Progenitor cell of endocrine pancreas (in vitro differentiated cells): ENCODE data around the gene CLCF1. TPM values are rescaled to one million over a fixed set of nuclear protein-coding genes. Genes with fewer than 3 reads are reported as not detected.

Experiments used
- DNase-seq: peaks from one replicate; pipeline ENCODE4 v3.0.0; 2021; ENCODE audit warnings: low spot score; ENCODE audit not compliant: unreplicated experiment
- H3K27ac Mint-ChIP-seq: 2 replicates; pipeline ENCODE4 v1.8.0; 2021; ENCODE audit warnings: mild to moderate bottlenecking, moderate library complexity, mixed read lengths
- H3K27me3 Mint-ChIP-seq: 2 replicates; pipeline ENCODE4 v1.8.0; 2021; ENCODE audit warnings: mixed read lengths
- H3K36me3 Mint-ChIP-seq: 2 replicates; pipeline ENCODE4 v1.8.0; 2022; ENCODE audit warnings: mixed read lengths; ENCODE audit not compliant: insufficient read depth
- H3K4me1 Mint-ChIP-seq: 2 replicates; pipeline ENCODE4 v1.8.0; 2021; ENCODE audit warnings: low read depth, mixed read lengths
- H3K4me3 Mint-ChIP-seq: 2 replicates; pipeline ENCODE4 v1.8.0; 2021; ENCODE audit warnings: low read depth, mild to moderate bottlenecking, moderate library complexity, mixed read lengths
- H3K9me3 Mint-ChIP-seq: 2 replicates; pipeline ENCODE4 v1.8.0; 2021; ENCODE audit warnings: low read depth, mixed read lengths
- total RNA-seq: library from RNA; stranded (reverse); gene quantifications from 2 replicates; pipeline ENCODE4 v1.2.1, GENCODE V29; 2021
- TF ChIP-seq, protein P1 (sequence below): fragments of 200-600 bp; sonication (generic); IDR thresholded peaks from one replicate; pipeline ENCODE4 v1.5.0; 2021; ENCODE audit warnings: antibody characterized with exemption, mild to moderate bottlenecking; ENCODE audit not compliant: unreplicated experiment

CLCF1 gene
- total RNA-seq, 1 donor from 2014 or later: 6.9 TPM

- peak overlapping the region; percentile 75 for H3K4me3 Mint-ChIP-seq
- H3K4me1 Mint-ChIP-seq: peaks cover 32% of the 10 kb centered on the region
- H3K9me3 Mint-ChIP-seq: no peaks in the 10 kb centered on the region
- H3K36me3 Mint-ChIP-seq: no peaks in the 10 kb centered on the region
- H3K27me3 Mint-ChIP-seq: peaks cover 12% of the 10 kb centered on the region
- TF ChIP-seq, protein P1, sequence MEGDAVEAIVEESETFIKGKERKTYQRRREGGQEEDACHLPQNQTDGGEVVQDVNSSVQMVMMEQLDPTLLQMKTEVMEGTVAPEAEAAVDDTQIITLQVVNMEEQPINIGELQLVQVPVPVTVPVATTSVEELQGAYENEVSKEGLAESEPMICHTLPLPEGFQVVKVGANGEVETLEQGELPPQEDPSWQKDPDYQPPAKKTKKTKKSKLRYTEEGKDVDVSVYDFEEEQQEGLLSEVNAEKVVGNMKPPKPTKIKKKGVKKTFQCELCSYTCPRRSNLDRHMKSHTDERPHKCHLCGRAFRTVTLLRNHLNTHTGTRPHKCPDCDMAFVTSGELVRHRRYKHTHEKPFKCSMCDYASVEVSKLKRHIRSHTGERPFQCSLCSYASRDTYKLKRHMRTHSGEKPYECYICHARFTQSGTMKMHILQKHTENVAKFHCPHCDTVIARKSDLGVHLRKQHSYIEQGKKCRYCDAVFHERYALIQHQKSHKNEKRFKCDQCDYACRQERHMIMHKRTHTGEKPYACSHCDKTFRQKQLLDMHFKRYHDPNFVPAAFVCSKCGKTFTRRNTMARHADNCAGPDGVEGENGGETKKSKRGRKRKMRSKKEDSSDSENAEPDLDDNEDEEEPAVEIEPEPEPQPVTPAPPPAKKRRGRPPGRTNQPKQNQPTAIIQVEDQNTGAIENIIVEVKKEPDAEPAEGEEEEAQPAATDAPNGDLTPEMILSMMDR: no peak
- H3K27ac Mint-ChIP-seq: peak overlapping the region; percentile 82
- no peak for DNase-seq
These were observed 1.5 kb downstream of the CLCF1 start for GRCh38 chr11:67371911-67372320.

DNA sequence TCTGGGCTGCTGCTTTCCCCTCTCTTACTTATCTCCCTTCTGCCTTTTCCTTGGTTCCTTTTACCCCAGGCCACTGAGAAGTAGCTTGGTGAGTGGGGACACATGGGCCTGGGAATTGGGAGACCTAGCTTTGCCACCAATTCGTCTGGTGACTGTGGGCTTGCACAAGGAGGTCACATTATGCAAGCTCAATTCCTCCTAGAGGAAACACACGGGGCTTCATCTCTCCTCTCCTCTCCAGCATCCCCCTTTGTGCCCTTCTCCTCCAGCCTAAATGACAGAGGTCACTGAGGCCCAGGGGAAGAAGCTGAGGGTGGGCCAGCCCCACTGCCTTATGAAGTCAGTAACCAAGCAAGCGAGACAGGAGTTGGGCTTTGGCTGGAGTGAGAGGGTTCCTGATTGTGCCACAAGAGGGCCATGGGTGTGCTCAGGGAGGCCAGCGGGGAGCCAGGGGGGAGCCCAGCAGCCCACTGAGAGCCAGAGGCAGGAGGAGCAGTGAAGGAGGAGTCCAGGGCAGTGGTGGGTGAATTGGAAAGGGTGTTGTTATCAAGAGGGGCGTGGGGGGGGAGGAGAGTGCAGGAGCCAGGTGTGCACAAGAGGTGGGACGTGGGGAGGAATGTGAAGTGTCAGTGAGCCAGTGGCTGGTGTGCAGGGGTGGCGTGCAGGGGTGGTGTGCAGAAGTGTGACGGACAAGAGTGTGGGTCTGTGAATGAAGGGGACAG is 2.0 kb downstream of the CLCF1 start:
- H3K27me3 Mint-ChIP-seq: peaks cover 6% of the 10 kb centered on the region
- H3K9me3 Mint-ChIP-seq: no peaks in the 10 kb centered on the region
- peak overlapping the region; percentile 82 for H3K27ac Mint-ChIP-seq
- H3K4me3 Mint-ChIP-seq: peak overlapping the region; percentile 75
- no peaks in the 10 kb centered on the region for H3K36me3 Mint-ChIP-seq
- H3K4me1 Mint-ChIP-seq: peaks cover 32% of the 10 kb centered on the region
- TF ChIP-seq, protein P1: peak; percentile 55
- DNase-seq: no peak

GRCh38 chr11:67370351-67371076 is 2.9 kb downstream of the CLCF1 start:
- TF ChIP-seq, protein P1: no peak
- no peak for DNase-seq
- H3K9me3 Mint-ChIP-seq: no peaks in the 10 kb centered on the region
- peaks cover 32% of the 10 kb centered on the region for H3K4me1 Mint-ChIP-seq
- H3K4me3 Mint-ChIP-seq: no peak overlapping the region
- H3K27ac Mint-ChIP-seq: no peak overlapping the region
- peaks cover 2% of the 10 kb centered on the region for H3K36me3 Mint-ChIP-seq
- H3K27me3 Mint-ChIP-seq: peaks cover 3% of the 10 kb centered on the region

DNA sequence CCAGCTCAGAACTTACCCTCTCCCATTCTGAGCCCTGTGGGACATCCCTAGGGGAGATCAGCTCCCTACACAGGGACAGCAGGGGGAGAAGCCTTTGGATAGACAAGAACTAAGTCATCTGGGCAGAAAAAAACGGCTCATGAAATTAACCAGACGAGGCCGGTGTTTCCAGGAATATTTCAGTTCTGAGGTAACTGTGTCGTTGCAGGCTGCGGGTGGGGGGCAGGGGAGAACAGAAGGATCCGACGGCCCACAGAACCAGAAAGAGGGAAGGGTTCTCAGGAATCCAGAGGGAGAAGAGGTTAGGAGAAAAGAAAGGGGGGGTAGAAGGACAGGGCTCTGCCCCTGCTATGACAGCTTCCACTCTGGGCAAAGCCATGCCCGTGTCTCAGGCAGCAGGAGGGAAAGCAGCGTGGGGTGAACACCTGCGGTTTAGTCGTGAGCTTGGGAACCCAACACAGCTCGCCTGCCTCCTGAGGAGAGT is 3.6 kb downstream of the CLCF1 start:
- TF ChIP-seq, protein P1: no peak
- no peaks in the 10 kb centered on the region for H3K9me3 Mint-ChIP-seq
- no peak overlapping the region for H3K4me3 Mint-ChIP-seq
- DNase-seq: no peak
- peaks cover 5% of the 10 kb centered on the region for H3K36me3 Mint-ChIP-seq
- H3K27ac Mint-ChIP-seq: no peak overlapping the region
- H3K4me1 Mint-ChIP-seq: peaks cover 29% of the 10 kb centered on the region
- peaks cover 3% of the 10 kb centered on the region for H3K27me3 Mint-ChIP-seq

- no peak overlapping the region for H3K4me3 Mint-ChIP-seq
- H3K27me3 Mint-ChIP-seq: peaks cover 2% of the 10 kb centered on the region
- no peaks in the 10 kb centered on the region for H3K9me3 Mint-ChIP-seq
- no peak for DNase-seq
- peaks cover 24% of the 10 kb centered on the region for H3K4me1 Mint-ChIP-seq
- TF ChIP-seq, protein P1: no peak
- no peak overlapping the region for H3K27ac Mint-ChIP-seq
- H3K36me3 Mint-ChIP-seq: peaks cover 7% of the 10 kb centered on the region
These were observed 4.1 kb downstream of the CLCF1 start for GRCh38 chr11:67369275-67369674.
